GM12801 (cell line): Measurements from ENCODE around the gene ZFHX3.

Source experiments
- CTCF ChIP-seq: IDR thresholded peaks from one replicate; pipeline ENCODE4 v1.5.1; 2011; ENCODE audit warnings: control low read depth; ENCODE audit not compliant: insufficient read length; ENCODE audit errors: extremely low read depth

The ZFHX3 gene

GRCh38 chr16:72972878-72973571, 74.9 kb downstream of the ZFHX3 start:
- TF ChIP-seq CTCF: no peak

- no peak for TF ChIP-seq CTCF
These were observed 76.6 kb downstream of the ZFHX3 start for GRCh38 chr16:72971370-72971769.

- no peak for TF ChIP-seq CTCF
These were observed 77.3 kb downstream of the ZFHX3 start for GRCh38 chr16:72970656-72971055.

- TF ChIP-seq CTCF: no peak
These were observed 78.1 kb downstream of the ZFHX3 start for GRCh38 chr16:72969812-72970211.

GRCh38 chr16:72969146-72969545, 78.8 kb downstream of the ZFHX3 start:
- TF ChIP-seq CTCF: no peak

GRCh38 chr16:72967941-72968340, 80.0 kb downstream of the ZFHX3 start:
- no peak for TF ChIP-seq CTCF

- TF ChIP-seq CTCF: no peak
These were observed 84.2 kb downstream of the ZFHX3 start for GRCh38 chr16:72963533-72964315.
